WTC11 (cell line): ENCODE results near the gene ZFR2. TPM values are rescaled to one million over a fixed set of nuclear protein-coding genes. Genes with fewer than 3 reads are reported as not detected.

Experiments used
- ATAC-seq: fragments of 200-7000 bp; cut with Tn5 transposase; 2 replicates; pipeline ENCODE4 v1.10.0; 2021; ENCODE audit warnings: mild to moderate bottlenecking, moderate library complexity
- CTCF ChIA-PET: fragments of 300-600 bp; sonication (Branson Sonifier 250); formaldehyde crosslinking; loops from one replicate; lab custom pipeline; 2021; ENCODE audit warnings: antibody characterized with exemption; lab: Charles Lee
- POLR2A ChIA-PET: fragments of 350-600 bp; sonication (Branson Sonifier 250); formaldehyde crosslinking; loops from one replicate; lab custom pipeline; 2021; ENCODE audit warnings: antibody characterized with exemption; lab: Charles Lee
- DNase-seq: peaks from one replicate; pipeline ENCODE4 v3.0.0; 2021; ENCODE audit warnings: low spot score
- H3K27ac Mint-ChIP-seq: 2 replicates; pipeline ENCODE4 v1.8.0; 2021; ENCODE audit warnings: mixed read lengths
- H3K27me3 Mint-ChIP-seq: 2 replicates; pipeline ENCODE4 v1.8.0; 2021; ENCODE audit warnings: low read depth, mild to moderate bottlenecking, moderate library complexity, mixed read lengths
- H3K36me3 Mint-ChIP-seq: 2 replicates; pipeline ENCODE4 v1.8.0; 2021; ENCODE audit warnings: mixed read lengths
- H3K4me1 Mint-ChIP-seq: 2 replicates; pipeline ENCODE4 v1.8.0; 2022; ENCODE audit warnings: mixed read lengths
- H3K4me3 Mint-ChIP-seq: 2 replicates; pipeline ENCODE4 v1.8.0; 2021; ENCODE audit warnings: mild to moderate bottlenecking, moderate library complexity, mixed read lengths
- H3K9me3 Mint-ChIP-seq: 2 replicates; pipeline ENCODE4 v1.8.0; 2021; ENCODE audit warnings: mixed read lengths
- E2F4 ChIP-seq: sonication (generic); formaldehyde crosslinking; IDR thresholded peaks from 2 replicates; pipeline ENCODE4 v1.8.1; 2022; ENCODE audit warnings: low read depth, mild to moderate bottlenecking, moderate library complexity, missing genetic modification reagents, borderline replicate concordance
- E2F5 ChIP-seq: sonication (generic); formaldehyde crosslinking; IDR thresholded peaks from 2 replicates; pipeline ENCODE4 v1.8.1; 2022; ENCODE audit warnings: mild to moderate bottlenecking, moderate library complexity, missing genetic modification reagents
- FOXK1 ChIP-seq: sonication (generic); formaldehyde crosslinking; IDR thresholded peaks from 2 replicates; pipeline ENCODE4 v1.8.0; 2022; ENCODE audit warnings: mild to moderate bottlenecking, moderate library complexity, missing genetic modification reagents
- NFATC4 ChIP-seq: fragments of 250-450 bp; sonication (Bioruptor Pico); IDR thresholded peaks from 2 replicates; pipeline ENCODE4 v1.9.0; 2021; ENCODE audit warnings: mild to moderate bottlenecking
- RELA ChIP-seq: sonication (generic); formaldehyde crosslinking; IDR thresholded peaks from 2 replicates; pipeline ENCODE4 v1.8.1; 2022; ENCODE audit warnings: missing genetic modification reagents, mild to moderate bottlenecking, borderline replicate concordance
- SOX15 ChIP-seq: fragments of 250-450 bp; sonication (Bioruptor Pico); IDR thresholded peaks from 2 replicates; pipeline ENCODE4 v1.9.0; 2021; ENCODE audit warnings: mild to moderate bottlenecking
- ZNF121 ChIP-seq: sonication (generic); formaldehyde crosslinking; IDR thresholded peaks from 2 replicates; pipeline ENCODE4 v1.8.0; 2023; ENCODE audit warnings: missing genetic modification reagents
- ZNF263 ChIP-seq: sonication (generic); formaldehyde crosslinking; IDR thresholded peaks from 2 replicates; pipeline ENCODE4 v1.8.1; 2022; ENCODE audit warnings: low read depth, mild to moderate bottlenecking, moderate library complexity, missing genetic modification reagents
- ZNF512 ChIP-seq: sonication (generic); formaldehyde crosslinking; IDR thresholded peaks from 2 replicates; pipeline ENCODE4 v1.8.1; 2022; ENCODE audit warnings: missing genetic modification reagents, borderline replicate concordance
- ZNF671 ChIP-seq: fragments of 250-450 bp; sonication (Bioruptor Pico); IDR thresholded peaks from 2 replicates; pipeline ENCODE4 v1.8.0; 2021; ENCODE audit warnings: mild to moderate bottlenecking
- total RNA-seq: library from RNA; stranded (reverse); gene quantifications from 3 replicates; pipeline ENCODE4 v1.2.3, GENCODE V29; 2021
- TF ChIP-seq, protein P1 (sequence below): sonication (generic); formaldehyde crosslinking; IDR thresholded peaks from 2 replicates; pipeline ENCODE4 v1.8.1; 2023; ENCODE audit warnings: mild to moderate bottlenecking, missing genetic modification reagents, borderline replicate concordance
- TF ChIP-seq, protein P2 (sequence below): fragments of 250-450 bp; sonication (Bioruptor Pico); IDR thresholded peaks from 2 replicates; pipeline ENCODE4 v1.9.0; 2021; ENCODE audit warnings: mild to moderate bottlenecking, borderline replicate concordance
- TF ChIP-seq, protein P3 (sequence below): fragments of 250-450 bp; sonication (Bioruptor Pico); IDR thresholded peaks from 2 replicates; pipeline ENCODE4 v2.1.2; 2022; ENCODE audit warnings: mild to moderate bottlenecking, moderate library complexity
- TF ChIP-seq, protein P4 (sequence below): fragments of 200-600 bp; IDR thresholded peaks from 2 replicates; pipeline ENCODE4 v1.8.0; 2022; ENCODE audit warnings: antibody characterized with exemption

ZFR2 gene
- total RNA-seq, 1 experiment from 2014 or later, result 17.5 TPM

GRCh38 chr19:3778104-3778867 lies 90.6 kb downstream of the ZFR2 start (continued):
- TF ChIP-seq, protein P1, sequence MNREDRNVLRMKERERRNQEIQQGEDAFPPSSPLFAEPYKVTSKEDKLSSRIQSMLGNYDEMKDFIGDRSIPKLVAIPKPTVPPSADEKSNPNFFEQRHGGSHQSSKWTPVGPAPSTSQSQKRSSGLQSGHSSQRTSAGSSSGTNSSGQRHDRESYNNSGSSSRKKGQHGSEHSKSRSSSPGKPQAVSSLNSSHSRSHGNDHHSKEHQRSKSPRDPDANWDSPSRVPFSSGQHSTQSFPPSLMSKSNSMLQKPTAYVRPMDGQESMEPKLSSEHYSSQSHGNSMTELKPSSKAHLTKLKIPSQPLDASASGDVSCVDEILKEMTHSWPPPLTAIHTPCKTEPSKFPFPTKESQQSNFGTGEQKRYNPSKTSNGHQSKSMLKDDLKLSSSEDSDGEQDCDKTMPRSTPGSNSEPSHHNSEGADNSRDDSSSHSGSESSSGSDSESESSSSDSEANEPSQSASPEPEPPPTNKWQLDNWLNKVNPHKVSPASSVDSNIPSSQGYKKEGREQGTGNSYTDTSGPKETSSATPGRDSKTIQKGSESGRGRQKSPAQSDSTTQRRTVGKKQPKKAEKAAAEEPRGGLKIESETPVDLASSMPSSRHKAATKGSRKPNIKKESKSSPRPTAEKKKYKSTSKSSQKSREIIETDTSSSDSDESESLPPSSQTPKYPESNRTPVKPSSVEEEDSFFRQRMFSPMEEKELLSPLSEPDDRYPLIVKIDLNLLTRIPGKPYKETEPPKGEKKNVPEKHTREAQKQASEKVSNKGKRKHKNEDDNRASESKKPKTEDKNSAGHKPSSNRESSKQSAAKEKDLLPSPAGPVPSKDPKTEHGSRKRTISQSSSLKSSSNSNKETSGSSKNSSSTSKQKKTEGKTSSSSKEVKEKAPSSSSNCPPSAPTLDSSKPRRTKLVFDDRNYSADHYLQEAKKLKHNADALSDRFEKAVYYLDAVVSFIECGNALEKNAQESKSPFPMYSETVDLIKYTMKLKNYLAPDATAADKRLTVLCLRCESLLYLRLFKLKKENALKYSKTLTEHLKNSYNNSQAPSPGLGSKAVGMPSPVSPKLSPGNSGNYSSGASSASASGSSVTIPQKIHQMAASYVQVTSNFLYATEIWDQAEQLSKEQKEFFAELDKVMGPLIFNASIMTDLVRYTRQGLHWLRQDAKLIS (CRISPR knock-in tag), result no peak
- TF ChIP-seq, protein P2, sequence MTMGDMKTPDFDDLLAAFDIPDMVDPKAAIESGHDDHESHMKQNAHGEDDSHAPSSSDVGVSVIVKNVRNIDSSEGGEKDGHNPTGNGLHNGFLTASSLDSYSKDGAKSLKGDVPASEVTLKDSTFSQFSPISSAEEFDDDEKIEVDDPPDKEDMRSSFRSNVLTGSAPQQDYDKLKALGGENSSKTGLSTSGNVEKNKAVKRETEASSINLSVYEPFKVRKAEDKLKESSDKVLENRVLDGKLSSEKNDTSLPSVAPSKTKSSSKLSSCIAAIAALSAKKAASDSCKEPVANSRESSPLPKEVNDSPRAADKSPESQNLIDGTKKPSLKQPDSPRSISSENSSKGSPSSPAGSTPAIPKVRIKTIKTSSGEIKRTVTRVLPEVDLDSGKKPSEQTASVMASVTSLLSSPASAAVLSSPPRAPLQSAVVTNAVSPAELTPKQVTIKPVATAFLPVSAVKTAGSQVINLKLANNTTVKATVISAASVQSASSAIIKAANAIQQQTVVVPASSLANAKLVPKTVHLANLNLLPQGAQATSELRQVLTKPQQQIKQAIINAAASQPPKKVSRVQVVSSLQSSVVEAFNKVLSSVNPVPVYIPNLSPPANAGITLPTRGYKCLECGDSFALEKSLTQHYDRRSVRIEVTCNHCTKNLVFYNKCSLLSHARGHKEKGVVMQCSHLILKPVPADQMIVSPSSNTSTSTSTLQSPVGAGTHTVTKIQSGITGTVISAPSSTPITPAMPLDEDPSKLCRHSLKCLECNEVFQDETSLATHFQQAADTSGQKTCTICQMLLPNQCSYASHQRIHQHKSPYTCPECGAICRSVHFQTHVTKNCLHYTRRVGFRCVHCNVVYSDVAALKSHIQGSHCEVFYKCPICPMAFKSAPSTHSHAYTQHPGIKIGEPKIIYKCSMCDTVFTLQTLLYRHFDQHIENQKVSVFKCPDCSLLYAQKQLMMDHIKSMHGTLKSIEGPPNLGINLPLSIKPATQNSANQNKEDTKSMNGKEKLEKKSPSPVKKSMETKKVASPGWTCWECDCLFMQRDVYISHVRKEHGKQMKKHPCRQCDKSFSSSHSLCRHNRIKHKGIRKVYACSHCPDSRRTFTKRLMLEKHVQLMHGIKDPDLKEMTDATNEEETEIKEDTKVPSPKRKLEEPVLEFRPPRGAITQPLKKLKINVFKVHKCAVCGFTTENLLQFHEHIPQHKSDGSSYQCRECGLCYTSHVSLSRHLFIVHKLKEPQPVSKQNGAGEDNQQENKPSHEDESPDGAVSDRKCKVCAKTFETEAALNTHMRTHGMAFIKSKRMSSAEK (CRISPR knock-in tag), result no peak
- TF ChIP-seq, protein P3, sequence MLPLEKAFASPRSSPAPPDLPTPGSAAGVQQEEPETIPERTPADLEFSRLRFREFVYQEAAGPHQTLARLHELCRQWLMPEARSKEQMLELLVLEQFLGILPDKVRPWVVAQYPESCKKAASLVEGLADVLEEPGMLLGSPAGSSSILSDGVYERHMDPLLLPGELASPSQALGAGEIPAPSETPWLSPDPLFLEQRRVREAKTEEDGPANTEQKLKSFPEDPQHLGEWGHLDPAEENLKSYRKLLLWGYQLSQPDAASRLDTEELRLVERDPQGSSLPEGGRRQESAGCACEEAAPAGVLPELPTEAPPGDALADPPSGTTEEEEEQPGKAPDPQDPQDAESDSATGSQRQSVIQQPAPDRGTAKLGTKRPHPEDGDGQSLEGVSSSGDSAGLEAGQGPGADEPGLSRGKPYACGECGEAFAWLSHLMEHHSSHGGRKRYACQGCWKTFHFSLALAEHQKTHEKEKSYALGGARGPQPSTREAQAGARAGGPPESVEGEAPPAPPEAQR (CRISPR knock-in tag), result no peak
- TF ChIP-seq ZNF512 (no peak), ZNF671 (CRISPR knock-in tag) (no peak), NFATC4 (no peak), E2F5 (CRISPR knock-in tag) (no peak), ZNF121 (CRISPR knock-in tag) (no peak), E2F4 (CRISPR knock-in tag) (no peak)
- TF ChIP-seq, all 79 proteins: peak for 0

GRCh38 chr19:3776479-3777040 lies 92.3 kb downstream of the ZFR2 start:
- Mint-ChIP-seq H3K27ac (no peak overlapping the region), H3K9me3 (peaks cover 8% of the 10 kb centered on the region), H3K27me3 (no peaks in the 10 kb centered on the region; the same call in 1 of the 2 replicates), H3K4me1 (no peaks in the 10 kb centered on the region), H3K36me3 (peaks cover 8% of the 10 kb centered on the region), H3K4me3 (no peak overlapping the region)
- CTCF ChIA-PET, result no interaction called here
- POLR2A ChIA-PET, result no interaction called here
- DNase-seq, result no peak
- ATAC-seq, result no peak
- TF ChIP-seq ZNF263 (CRISPR knock-in tag) (no peak), FOXK1 (CRISPR knock-in tag) (no peak), SOX15 (CRISPR knock-in tag) (no peak), RELA (CRISPR knock-in tag) (no peak)
- TF ChIP-seq, protein P4, sequence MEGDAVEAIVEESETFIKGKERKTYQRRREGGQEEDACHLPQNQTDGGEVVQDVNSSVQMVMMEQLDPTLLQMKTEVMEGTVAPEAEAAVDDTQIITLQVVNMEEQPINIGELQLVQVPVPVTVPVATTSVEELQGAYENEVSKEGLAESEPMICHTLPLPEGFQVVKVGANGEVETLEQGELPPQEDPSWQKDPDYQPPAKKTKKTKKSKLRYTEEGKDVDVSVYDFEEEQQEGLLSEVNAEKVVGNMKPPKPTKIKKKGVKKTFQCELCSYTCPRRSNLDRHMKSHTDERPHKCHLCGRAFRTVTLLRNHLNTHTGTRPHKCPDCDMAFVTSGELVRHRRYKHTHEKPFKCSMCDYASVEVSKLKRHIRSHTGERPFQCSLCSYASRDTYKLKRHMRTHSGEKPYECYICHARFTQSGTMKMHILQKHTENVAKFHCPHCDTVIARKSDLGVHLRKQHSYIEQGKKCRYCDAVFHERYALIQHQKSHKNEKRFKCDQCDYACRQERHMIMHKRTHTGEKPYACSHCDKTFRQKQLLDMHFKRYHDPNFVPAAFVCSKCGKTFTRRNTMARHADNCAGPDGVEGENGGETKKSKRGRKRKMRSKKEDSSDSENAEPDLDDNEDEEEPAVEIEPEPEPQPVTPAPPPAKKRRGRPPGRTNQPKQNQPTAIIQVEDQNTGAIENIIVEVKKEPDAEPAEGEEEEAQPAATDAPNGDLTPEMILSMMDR, result no peak
- TF ChIP-seq, protein P1 (CRISPR knock-in tag), result no peak
